Measurements from ENCODE around the gene TIMP3. TPM values are rescaled to one million over a fixed set of nuclear protein-coding genes. Genes with fewer than 3 reads are reported as not detected.
"Not testable (repeated sequence)": the region's sequence is repeated elsewhere in the genome, so short reads cannot be mapped to it uniquely, and the experiment has no call there.

The TIMP3 gene
- total RNA-seq, 1 donor from 2014 or later: 37.3 TPM

GRCh38 chr22:32868946-32869345 is 67.4 kb downstream of the TIMP3 start:
- no peaks in the 10 kb centered on the region for H3K4me1 Mint-ChIP-seq (ENCODE audit: unreplicated experiment)
- TF ChIP-seq CTCF (IDR thresholded peaks at IDR 0.05): no peak
- H3K4me3 Mint-ChIP-seq (ENCODE audit: unreplicated experiment): no peak overlapping the region
- no peak overlapping the region for H3K27ac Mint-ChIP-seq (ENCODE audit: unreplicated experiment)
- no peaks in the 10 kb centered on the region for H3K9me3 Mint-ChIP-seq (ENCODE audit: unreplicated experiment)
- no peaks in the 10 kb centered on the region for H3K36me3 Mint-ChIP-seq (ENCODE audit: unreplicated experiment)
- H3K27me3 Mint-ChIP-seq (ENCODE audit: unreplicated experiment): peaks cover 9% of the 10 kb centered on the region
- DNase-seq (ENCODE audit: extremely low spot score, unreplicated experiment): no peak

- DNase-seq (ENCODE audit: extremely low spot score, unreplicated experiment): no peak
- Mint-ChIP-seq H3K27me3 (ENCODE audit: unreplicated experiment) (peaks cover 11% of the 10 kb centered on the region), H3K4me3 (ENCODE audit: unreplicated experiment) (no peak overlapping the region), H3K9me3 (ENCODE audit: unreplicated experiment) (no peaks in the 10 kb centered on the region), H3K27ac (ENCODE audit: unreplicated experiment) (no peak overlapping the region), H3K36me3 (ENCODE audit: unreplicated experiment) (no peaks in the 10 kb centered on the region), H3K4me1 (ENCODE audit: unreplicated experiment) (no peaks in the 10 kb centered on the region)
- TF ChIP-seq CTCF (IDR thresholded peaks at IDR 0.05): no peak
Measured at GRCh38 chr22:32870474-32870873, 69.0 kb downstream of the TIMP3 start.

- not testable (repeated sequence) for H3K36me3 Mint-ChIP-seq (ENCODE audit: unreplicated experiment); H3K4me1 Mint-ChIP-seq (ENCODE audit: unreplicated experiment); H3K4me3 Mint-ChIP-seq (ENCODE audit: unreplicated experiment); H3K9me3 Mint-ChIP-seq (ENCODE audit: unreplicated experiment); H3K27ac Mint-ChIP-seq (ENCODE audit: unreplicated experiment); DNase-seq (ENCODE audit: extremely low spot score, unreplicated experiment)
- H3K27me3 Mint-ChIP-seq (ENCODE audit: unreplicated experiment): peaks cover 21% of the 10 kb centered on the region
Measured at GRCh38 chr22:32873604-32874003, 72.1 kb downstream of the TIMP3 start.

GRCh38 chr22:32874385-32874784 is 72.9 kb downstream of the TIMP3 start:
- Mint-ChIP-seq H3K9me3 (ENCODE audit: unreplicated experiment) (no peaks in the 10 kb centered on the region), H3K36me3 (ENCODE audit: unreplicated experiment) (no peaks in the 10 kb centered on the region), H3K27ac (ENCODE audit: unreplicated experiment) (no peak overlapping the region), H3K4me1 (ENCODE audit: unreplicated experiment) (no peaks in the 10 kb centered on the region), H3K27me3 (ENCODE audit: unreplicated experiment) (peaks cover 21% of the 10 kb centered on the region), H3K4me3 (ENCODE audit: unreplicated experiment) (no peak overlapping the region)
- no peak for DNase-seq (ENCODE audit: extremely low spot score, unreplicated experiment)
- TF ChIP-seq CTCF (IDR thresholded peaks at IDR 0.05): no peak

GRCh38 chr22:32874976-32875375 is 73.5 kb downstream of the TIMP3 start:
- Mint-ChIP-seq H3K4me1 (ENCODE audit: unreplicated experiment) (no peaks in the 10 kb centered on the region), H3K27me3 (ENCODE audit: unreplicated experiment) (peaks cover 24% of the 10 kb centered on the region), H3K4me3 (ENCODE audit: unreplicated experiment) (no peak overlapping the region), H3K36me3 (ENCODE audit: unreplicated experiment) (no peaks in the 10 kb centered on the region), H3K9me3 (ENCODE audit: unreplicated experiment) (no peaks in the 10 kb centered on the region), H3K27ac (ENCODE audit: unreplicated experiment) (no peak overlapping the region)
- no peak for DNase-seq (ENCODE audit: extremely low spot score, unreplicated experiment)
- TF ChIP-seq CTCF (IDR thresholded peaks at IDR 0.05): no peak

- no peaks in the 10 kb centered on the region for H3K36me3 Mint-ChIP-seq (ENCODE audit: unreplicated experiment)
- TF ChIP-seq CTCF (IDR thresholded peaks at IDR 0.05): no peak
- H3K27ac Mint-ChIP-seq (ENCODE audit: unreplicated experiment): no peak overlapping the region
- H3K9me3 Mint-ChIP-seq (ENCODE audit: unreplicated experiment): no peaks in the 10 kb centered on the region
- H3K4me1 Mint-ChIP-seq (ENCODE audit: unreplicated experiment): peaks cover 7% of the 10 kb centered on the region
- no peak for DNase-seq (ENCODE audit: extremely low spot score, unreplicated experiment)
- H3K27me3 Mint-ChIP-seq (ENCODE audit: unreplicated experiment): peaks cover 31% of the 10 kb centered on the region
- no peak overlapping the region for H3K4me3 Mint-ChIP-seq (ENCODE audit: unreplicated experiment)
Measured at GRCh38 chr22:32876516-32876915, 75.0 kb downstream of the TIMP3 start.
